GM18868 (cell line): ENCODE measurements around the gene NPB.

ENCODE experiments used
- ATAC-seq: cut with Tn5 transposase; IDR thresholded peaks from one replicate; pipeline ENCODE4 v1.9.1; 2021; ENCODE audit warnings: mild to moderate bottlenecking, moderate library complexity; ENCODE audit not compliant: unreplicated experiment

NPB gene

GRCh38 chr17:81898029-81898866 is 3.8 kb upstream of the NPB start:
- ATAC-seq, result no peak

- no peak for ATAC-seq
Observed at GRCh38 chr17:81898885-81899284, 3.2 kb upstream of the NPB start.

DNA sequence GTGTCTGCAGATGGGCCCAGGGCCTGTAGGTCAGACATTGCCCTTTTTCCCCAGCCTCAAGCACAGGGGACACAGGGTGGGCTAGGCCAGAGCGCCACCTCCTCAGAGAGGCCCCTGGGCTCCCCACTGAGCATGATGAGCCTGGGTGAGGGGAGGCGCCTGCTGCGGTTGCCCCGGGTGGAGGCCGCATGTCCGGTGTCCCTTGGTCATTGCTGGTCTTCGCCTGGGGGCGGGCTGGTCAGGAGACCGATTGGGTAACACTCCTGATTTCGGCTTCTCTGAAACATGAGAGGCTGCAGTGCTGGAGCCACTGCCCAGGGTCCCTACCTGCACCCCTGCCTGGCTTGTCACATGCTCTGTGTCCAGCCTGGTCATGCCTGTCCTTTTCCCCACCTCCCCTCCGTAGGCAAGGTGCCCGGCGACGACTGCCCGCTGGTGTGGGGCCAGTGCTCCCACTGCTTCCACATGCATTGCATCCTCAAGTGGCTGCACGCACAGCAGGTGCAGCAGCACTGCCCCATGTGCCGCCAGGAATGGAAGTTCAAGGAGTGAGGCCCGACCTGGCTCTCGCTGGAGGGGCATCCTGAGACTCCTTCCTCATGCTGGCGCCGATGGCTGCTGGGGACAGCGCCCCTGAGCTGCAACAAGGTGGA is 2.4 kb upstream of the NPB start:
- no peak for ATAC-seq

DNA sequence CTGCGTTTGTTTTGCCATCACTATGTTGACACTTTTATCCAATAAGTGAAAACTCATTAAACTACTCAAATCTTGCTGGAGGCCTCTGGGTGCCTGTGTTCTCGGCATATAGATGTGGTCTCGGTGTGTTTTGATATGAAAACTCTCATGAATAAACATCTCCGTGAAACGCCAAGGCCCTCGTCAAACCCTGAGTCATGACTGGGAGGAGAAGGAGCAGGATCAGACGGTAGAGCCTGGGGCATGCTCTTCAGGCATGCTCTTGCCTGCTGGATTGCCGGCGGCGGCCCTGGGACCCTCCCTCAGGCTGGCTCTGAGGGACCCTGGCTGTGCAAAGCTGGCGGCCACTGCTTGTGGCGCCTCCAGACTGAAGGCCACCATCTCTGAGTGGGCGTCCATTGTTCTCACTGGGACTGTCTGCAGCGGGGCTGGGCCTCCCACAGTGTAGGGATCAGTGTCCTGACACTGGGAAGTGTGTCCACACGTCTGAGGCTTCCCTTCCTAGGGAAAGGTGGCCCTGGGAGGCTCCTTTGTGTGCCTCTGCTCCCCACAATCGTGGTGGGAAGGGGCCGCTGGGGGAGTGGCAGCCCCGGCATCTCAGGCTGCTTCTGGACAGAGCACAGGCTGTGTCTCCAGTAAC is 1.7 kb upstream of the NPB start:
- no peak for ATAC-seq

GRCh38 chr17:81901167-81902022 is 643 bp upstream of the NPB start:
- no peak for ATAC-seq

- no peak for ATAC-seq
Observed at GRCh38 chr17:81902653-81903414, 796 bp downstream of the NPB start.

GRCh38 chr17:81903415-81903831 is 1.4 kb downstream of the NPB start:
- ATAC-seq, result no peak

DNA sequence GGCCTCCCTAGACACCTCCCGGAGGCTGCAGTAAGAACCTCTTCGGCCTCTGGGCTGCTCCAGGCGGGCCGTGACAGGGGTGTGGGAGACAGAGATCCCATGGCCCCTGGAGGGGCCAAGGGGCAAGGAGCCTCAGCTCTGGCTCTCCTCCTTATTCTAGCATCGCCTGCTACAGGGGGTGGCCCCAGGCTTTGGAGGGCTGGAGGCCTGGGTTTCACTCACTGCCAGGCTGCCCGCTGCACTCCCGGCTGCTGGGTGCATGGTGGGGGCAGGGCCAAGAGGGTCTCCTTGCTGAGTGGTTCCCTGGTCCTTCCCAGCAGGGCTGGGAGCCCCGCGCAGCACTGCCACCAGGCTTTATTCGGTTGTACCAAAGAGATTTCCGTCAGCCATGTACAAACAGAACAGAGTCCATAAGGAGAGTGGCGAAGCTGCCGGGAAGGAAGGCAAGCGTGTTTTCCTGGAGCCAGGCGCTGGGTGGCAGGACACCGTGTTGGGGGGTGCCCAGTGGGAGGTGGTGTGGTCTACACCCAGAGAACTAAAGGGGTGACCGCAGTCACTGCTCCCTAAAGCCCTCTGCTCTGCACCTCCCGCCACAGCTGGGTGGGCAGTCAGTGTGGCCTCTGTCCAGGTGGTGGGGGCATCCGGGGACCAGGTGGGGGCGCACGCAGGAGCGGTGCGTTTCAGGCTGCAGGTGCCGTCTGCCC is 2.0 kb downstream of the NPB start:
- no peak for ATAC-seq

GRCh38 chr17:81904600-81905423 is 2.8 kb downstream of the NPB start:
- ATAC-seq, result no peak

DNA sequence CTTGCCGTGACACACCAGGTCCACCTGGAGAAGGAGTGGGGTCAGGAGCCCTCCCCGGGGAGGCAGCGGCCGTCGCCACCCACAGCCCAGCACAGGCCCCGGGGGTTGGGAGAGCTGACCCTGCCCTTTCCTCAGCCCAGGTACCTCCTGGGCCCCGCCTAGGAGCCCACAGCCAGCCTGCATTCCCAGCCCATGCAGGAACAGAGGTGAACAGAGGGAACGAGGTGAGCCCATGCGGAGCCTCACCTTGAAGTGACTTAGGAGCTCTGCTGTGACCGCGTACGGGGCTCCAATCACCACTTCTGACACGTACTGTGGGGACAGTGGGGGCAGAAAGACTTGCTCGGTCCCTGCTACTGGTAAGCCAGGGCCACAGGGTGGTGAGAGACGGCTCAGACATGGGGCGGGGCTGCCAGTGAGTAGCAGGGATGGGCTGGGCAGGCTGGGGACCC is 3.4 kb downstream of the NPB start:
- ATAC-seq, result no peak

- ATAC-seq, result no peak
Observed at GRCh38 chr17:81905993-81906392, 4.0 kb downstream of the NPB start.

DNA sequence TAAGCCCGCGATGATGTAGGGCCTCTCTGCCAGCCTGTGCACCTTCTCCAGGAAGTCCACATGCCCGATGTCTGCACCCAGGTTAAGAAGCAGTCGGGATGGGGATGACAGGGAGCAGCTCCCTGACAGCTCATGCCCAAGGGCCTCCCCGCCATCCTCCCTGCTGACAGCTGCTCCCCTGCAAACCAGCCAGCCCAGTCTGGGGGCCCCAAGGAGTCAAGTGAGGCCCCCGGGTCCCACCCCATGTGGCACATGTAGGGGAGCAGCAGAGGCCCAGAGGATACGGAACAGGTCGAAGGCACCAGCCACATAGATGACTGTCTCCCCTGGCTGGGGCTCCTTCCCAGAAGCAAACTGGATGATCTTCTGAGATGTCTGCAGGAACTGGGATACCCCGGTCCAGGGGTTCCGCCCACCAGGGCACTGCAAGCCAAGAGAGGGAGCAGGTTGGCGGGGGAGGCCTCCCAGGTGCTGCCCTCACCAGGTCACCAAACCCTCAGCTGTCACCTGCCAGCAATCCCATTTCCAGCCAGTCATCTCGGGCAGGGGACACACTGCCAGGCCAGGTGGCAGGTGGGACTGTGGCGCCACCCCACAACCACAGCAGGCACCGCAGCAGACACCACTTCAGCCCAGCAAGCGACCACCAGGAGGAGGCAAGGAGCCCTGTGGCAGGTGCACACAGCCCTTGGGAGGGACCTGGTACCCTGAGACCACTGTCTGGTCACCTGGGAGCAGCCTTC is 4.6 kb downstream of the NPB start:
- no peak for ATAC-seq

DNA sequence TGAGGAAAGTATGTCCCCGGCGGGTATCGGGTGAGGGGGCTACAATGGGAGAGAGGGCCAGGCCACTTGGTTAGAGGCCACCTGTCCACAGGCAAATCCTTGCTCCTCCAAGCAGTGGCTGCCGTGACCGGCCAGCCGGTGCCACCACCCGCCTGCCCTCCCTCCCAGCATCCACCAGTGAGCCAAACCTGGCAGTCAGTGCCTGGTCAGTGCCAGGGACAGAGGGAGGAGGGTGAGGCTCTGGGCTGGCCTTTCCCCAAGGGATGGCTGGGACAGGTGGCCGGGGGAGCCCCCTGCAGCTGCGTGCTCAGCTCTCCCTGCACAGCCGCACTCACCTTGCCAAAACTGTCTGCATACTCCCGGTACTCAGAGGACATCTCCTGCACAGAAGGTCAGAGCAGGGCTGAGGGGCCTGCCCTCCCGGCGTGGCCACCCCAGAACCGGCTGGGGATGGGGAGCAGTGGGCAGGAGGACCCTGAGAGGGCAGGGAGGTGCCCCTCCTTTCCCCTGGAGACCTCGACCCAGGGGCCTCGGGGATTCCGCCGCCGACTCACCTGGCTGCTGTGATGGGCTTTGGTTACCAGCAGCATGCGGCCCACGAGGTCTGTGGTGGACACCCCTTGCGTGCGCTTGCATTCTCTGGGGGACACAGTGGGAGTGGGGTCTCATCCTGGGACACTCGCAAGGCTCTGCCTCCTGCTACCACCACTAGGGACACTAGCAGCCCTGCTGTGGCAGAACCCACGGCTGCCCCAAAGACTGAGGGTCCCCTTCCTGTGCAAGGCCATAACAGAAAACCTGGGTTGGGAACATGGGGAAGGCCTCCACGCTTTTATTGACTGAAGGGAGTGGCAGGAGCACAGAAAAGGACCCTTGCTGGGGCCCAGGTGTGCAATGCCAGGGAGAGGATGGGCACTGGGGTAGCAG is 5.4 kb downstream of the NPB start:
- ATAC-seq, result no peak

- no peak for ATAC-seq
Observed at GRCh38 chr17:81908793-81909192, 6.8 kb downstream of the NPB start.

DNA sequence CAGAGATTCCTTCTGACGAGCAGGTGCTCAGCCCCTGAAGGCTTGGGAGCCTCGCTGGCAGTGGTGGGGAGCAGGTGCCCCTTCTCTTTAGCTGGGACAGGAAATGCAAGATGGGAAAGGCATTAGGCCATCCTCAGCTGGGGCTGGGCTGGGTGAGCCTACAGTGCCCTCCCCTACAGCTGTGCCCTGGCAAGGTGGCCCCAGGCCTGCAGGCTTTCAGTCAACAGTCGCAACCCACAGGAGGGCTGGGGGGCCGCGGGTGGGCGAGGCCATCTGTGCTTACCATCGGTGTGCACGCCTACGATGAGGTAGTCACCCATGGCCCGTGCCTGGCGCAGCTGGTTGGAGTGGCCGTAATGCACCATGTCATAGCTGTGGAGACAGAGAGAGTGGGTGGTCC is 7.2 kb downstream of the NPB start:
- no peak for ATAC-seq

- ATAC-seq, result no peak
Observed at GRCh38 chr17:81909966-81910839, 8.2 kb downstream of the NPB start.
